Activated CD4-positive, alpha-beta T cell treated with anti-CD3 and anti-CD28 coated beads, Interleukin-10, Interleukin-2, amounts not matched to agents 100 ng/mL and 50 ng/mL, durations not matched to agents 16 hours and 8 hours (primary cell): ENCODE results near the gene DENND1A.

Experiments used
- DNase-seq: peaks from one replicate; pipeline ENCODE4 v3.0.0-alpha.2; 2020

Gene DENND1A

GRCh38 chr9:123517512-123517911 lies 412.4 kb downstream of the DENND1A start:
- DNase-seq = no peak

- DNase-seq = no peak
These were observed 415.2 kb downstream of the DENND1A start for GRCh38 chr9:123514766-123515165.

- DNase-seq = no peak
These were observed 416.4 kb downstream of the DENND1A start for GRCh38 chr9:123513554-123513953.

- no peak for DNase-seq
These were observed 418.3 kb downstream of the DENND1A start for GRCh38 chr9:123511326-123512277.

GRCh38 chr9:123509646-123510045 lies 420.3 kb downstream of the DENND1A start:
- no peak for DNase-seq

- DNase-seq = no peak
These were observed 421.9 kb downstream of the DENND1A start for GRCh38 chr9:123508048-123508447.

- DNase-seq = no peak
These were observed 424.4 kb downstream of the DENND1A start for GRCh38 chr9:123505496-123505895.

GRCh38 chr9:123500336-123500735 lies 429.6 kb downstream of the DENND1A start:
- DNase-seq = no peak

- no peak for DNase-seq
These were observed 432.1 kb downstream of the DENND1A start for GRCh38 chr9:123497830-123498229.

GRCh38 chr9:123495731-123496130 lies 434.2 kb downstream of the DENND1A start:
- DNase-seq = no peak

- no peak for DNase-seq
These were observed 436.3 kb downstream of the DENND1A start for GRCh38 chr9:123493627-123494026.

- no peak for DNase-seq
These were observed 439.2 kb downstream of the DENND1A start for GRCh38 chr9:123490688-123491087.

GRCh38 chr9:123488722-123489321 lies 441.1 kb downstream of the DENND1A start:
- DNase-seq = no peak

GRCh38 chr9:123487944-123488548 lies 441.9 kb downstream of the DENND1A start:
- no peak for DNase-seq

- DNase-seq = no peak
These were observed 443.5 kb downstream of the DENND1A start for GRCh38 chr9:123486431-123486830.

GRCh38 chr9:123485216-123485615 lies 444.7 kb downstream of the DENND1A start:
- no peak for DNase-seq

GRCh38 chr9:123484130-123484529 lies 445.8 kb downstream of the DENND1A start:
- DNase-seq = no peak

- no peak for DNase-seq
These were observed 446.6 kb downstream of the DENND1A start for GRCh38 chr9:123483191-123483803.

- DNase-seq = no peak
These were observed 447.5 kb downstream of the DENND1A start for GRCh38 chr9:123482295-123482968.

- DNase-seq = no peak
These were observed 448.6 kb downstream of the DENND1A start for GRCh38 chr9:123481209-123481865.

- DNase-seq = no peak
These were observed 449.1 kb downstream of the DENND1A start for GRCh38 chr9:123480791-123481190.

GRCh38 chr9:123480096-123480495 lies 449.8 kb downstream of the DENND1A start:
- no peak for DNase-seq
